GM21529 (cell line): Measurements from ENCODE around the gene PNPLA7.
"Not testable (repeated sequence)": the region's sequence is repeated elsewhere in the genome, so short reads cannot be mapped to it uniquely, and the experiment has no call there.

Experiments
- ATAC-seq: cut with Tn5 transposase; IDR thresholded peaks from one replicate; pipeline ENCODE4 v1.9.1; 2021; ENCODE audit not compliant: unreplicated experiment

PNPLA7 gene

GRCh38 chr9:137550231-137550621, at the start of gene PNPLA7:
PNPLA7 (minus strand) TSS chr9:137550402; CDS start chr9:137550197, 205 bp downstream.
- ATAC-seq = no peak

DNA sequence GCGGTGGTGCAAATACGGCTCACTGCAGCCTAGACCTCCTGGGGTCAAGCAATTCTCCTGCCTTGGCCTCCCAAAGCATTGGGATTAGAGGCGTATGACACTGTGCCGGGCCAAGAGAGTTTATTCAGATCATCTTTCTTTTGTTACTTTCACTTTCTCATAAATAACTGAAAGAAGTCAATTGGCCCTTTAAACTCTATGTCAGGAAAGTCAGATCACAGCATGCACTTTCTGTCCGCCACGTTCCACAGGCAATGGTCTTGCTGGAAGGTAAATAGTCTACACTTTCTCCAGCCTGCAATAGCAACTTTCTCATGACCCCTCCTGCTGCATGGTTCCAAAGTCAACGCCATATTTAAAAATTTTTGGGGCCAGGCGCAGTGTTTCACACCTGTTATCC, 48.7 kb upstream of the PNPLA7 start:
- no peak for ATAC-seq

GRCh38 chr9:137596577-137596976, 46.4 kb upstream of the PNPLA7 start:
- not testable (repeated sequence) for ATAC-seq

- ATAC-seq = no peak
Observed at GRCh38 chr9:137593176-137593575, 43.0 kb upstream of the PNPLA7 start.

GRCh38 chr9:137592767-137593166, 42.6 kb upstream of the PNPLA7 start:
- ATAC-seq = no peak

DNA sequence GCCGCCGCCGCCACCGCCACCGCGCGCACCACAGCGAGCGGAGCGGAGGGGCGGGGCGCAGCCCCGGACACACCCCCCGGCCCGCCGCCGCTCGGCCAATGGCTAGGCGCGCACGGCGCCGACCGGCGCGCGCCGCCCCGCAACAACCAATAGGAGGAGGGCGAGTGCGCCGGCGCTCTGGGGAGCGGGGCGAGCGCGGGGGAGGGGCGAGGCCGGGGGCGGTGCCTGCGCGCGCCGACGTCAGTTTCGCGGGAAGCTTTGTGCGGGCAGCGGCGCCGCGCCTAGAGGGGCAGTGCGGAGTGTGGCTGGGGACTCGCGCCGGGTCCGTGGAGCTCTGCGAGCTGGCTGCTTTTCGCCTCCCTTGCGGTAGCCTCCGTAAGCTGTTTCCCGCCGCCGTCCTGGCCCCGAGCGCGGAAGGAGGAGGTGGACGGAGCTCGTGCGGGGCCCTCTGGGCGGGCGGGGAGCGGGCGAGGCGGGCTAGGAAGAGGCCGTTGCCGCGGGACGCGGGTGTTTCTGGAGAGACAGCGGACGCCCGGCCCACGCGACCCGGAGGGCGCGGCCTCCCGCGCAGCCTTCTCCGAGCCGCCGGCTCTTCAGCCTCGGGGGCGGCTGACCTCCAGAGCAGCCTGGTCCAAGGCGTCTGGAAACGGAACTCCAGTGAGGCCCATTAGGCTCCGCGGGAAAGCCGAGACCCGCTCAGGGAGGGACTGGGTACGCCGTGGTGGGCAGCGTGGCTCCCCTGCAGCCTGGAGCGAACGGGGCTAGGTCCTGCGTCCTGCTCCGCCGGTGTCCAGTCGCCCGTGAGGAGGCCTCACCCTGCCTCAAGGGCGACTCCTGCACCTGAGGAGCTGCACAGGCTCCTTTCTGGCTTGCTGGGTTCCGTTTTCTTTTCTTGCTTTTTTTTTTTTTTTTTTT, 40.5 kb upstream of the PNPLA7 start, which contains the start of gene ZMYND19:
Gene ZMYND19, minus strand, starts transcription at position 44 of the 915 bp plus-strand sequence. CDS start 249 bp downstream, outside the sequence.
- peak; percentile 82 for ATAC-seq

- ATAC-seq = peak; percentile 17
Observed at GRCh38 chr9:137590123-137590468, 39.9 kb upstream of the PNPLA7 start.

DNA sequence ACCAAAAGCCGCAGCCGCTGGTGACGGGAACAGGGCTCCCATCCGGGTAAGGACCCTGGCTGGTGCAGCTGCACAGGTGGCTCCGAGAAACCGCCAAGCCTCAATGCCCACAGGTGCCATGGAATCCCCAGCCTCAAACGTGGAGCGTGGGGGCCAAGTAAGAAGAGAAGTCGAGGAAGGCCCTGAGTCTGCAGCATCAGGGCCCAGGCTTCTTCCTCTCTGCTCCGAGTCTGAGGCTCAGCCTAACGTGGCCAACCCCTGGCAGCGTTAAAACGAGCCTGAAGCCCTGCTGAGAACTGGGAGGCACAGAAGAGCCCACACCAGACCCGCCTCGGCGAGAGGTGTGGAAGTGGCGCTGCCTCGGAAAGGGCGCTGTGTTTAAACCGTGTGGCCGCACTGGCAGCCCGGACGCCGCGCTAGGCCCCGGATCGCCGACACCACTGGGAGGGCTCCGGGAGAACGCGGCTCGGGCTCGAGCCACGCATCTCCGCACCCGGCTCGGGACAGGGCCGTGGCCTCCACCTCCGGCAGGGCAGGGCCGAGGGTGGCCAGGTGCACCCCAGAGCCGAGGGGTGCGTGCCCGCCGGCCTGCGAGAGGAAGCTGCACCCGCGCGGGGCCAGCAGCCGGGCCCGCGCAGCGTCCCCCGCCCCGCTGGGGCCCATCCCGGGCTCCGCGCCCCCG, 39.4 kb upstream of the PNPLA7 start:
- peak; percentile 14 for ATAC-seq

- no peak for ATAC-seq
Observed at GRCh38 chr9:137588891-137589290, 38.7 kb upstream of the PNPLA7 start.

- no peak for ATAC-seq
Observed at GRCh38 chr9:137588311-137588710, 38.1 kb upstream of the PNPLA7 start.

- ATAC-seq = no peak
Observed at GRCh38 chr9:137586854-137587253, 36.7 kb upstream of the PNPLA7 start.

- ATAC-seq = no peak
Observed at GRCh38 chr9:137583957-137584356, 33.8 kb upstream of the PNPLA7 start.

GRCh38 chr9:137583347-137583746, 33.1 kb upstream of the PNPLA7 start:
- no peak for ATAC-seq

- ATAC-seq = no peak
Observed at GRCh38 chr9:137582286-137582860, 32.2 kb upstream of the PNPLA7 start.

- no peak for ATAC-seq
Observed at GRCh38 chr9:137581361-137582285, 31.4 kb upstream of the PNPLA7 start.

- no peak for ATAC-seq
Observed at GRCh38 chr9:137580954-137581322, 30.7 kb upstream of the PNPLA7 start.

- ATAC-seq = no peak
Observed at GRCh38 chr9:137580209-137580953, 30.2 kb upstream of the PNPLA7 start.

DNA sequence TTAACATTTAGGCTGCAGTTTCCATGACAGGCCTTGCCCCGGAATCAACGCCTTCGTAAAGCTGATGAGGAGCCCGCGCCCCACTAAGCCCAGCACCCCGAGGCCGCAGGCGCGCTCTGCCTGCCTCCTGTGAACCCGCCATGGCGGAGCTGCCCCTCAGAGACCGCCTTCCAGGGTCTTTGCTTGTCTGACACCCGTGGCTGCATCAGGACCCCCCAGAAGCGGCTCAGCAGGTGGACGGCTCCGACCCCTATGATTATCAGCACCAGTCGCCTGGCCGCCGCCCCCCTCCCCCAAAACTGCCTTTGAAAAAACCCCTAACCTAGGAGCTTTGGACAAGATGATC, 29.0 kb upstream of the PNPLA7 start:
- no peak for ATAC-seq

- peak; percentile 89 for ATAC-seq
Observed at GRCh38 chr9:137578518-137579258, 28.5 kb upstream of the PNPLA7 start, which contains the start of gene DPH7. DPH7 (minus strand) TSS chr9:137578925; CDS start chr9:137578777, 148 bp downstream.
